ENCODE measurements around the gene GLT6D1.

- TF ChIP-seq, protein P1, sequence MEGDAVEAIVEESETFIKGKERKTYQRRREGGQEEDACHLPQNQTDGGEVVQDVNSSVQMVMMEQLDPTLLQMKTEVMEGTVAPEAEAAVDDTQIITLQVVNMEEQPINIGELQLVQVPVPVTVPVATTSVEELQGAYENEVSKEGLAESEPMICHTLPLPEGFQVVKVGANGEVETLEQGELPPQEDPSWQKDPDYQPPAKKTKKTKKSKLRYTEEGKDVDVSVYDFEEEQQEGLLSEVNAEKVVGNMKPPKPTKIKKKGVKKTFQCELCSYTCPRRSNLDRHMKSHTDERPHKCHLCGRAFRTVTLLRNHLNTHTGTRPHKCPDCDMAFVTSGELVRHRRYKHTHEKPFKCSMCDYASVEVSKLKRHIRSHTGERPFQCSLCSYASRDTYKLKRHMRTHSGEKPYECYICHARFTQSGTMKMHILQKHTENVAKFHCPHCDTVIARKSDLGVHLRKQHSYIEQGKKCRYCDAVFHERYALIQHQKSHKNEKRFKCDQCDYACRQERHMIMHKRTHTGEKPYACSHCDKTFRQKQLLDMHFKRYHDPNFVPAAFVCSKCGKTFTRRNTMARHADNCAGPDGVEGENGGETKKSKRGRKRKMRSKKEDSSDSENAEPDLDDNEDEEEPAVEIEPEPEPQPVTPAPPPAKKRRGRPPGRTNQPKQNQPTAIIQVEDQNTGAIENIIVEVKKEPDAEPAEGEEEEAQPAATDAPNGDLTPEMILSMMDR (IDR thresholded peaks at IDR 0.05): no peak
- TF ChIP-seq POLR2A (IDR thresholded peaks at IDR 0.05): no peak
Measured at GRCh38 chr9:135644631-135645218, 5.4 kb upstream of the GLT6D1 start.

Data from testis (tissue), 2 donors.